Measurements from ENCODE around the gene MTREX. TPM values are rescaled to one million over a fixed set of nuclear protein-coding genes. Genes with fewer than 3 reads are reported as not detected.
A peak's percentile ranks its signal among the peaks of the same experiment; 100 is the strongest.

Gene MTREX
- total RNA-seq (10 to 100 TPM; 59.0 to 76.7 (median 66.6) TPM), polyA plus RNA-seq (10 to 100 TPM; 11.3 to 20.6 (median 15.0) TPM)

GRCh38 chr5:55307383-55308253 is at the start of gene MTREX, which contains the start of gene DHX29:
Gene MTREX (plus strand): TSS chr5:55307989. CDS start chr5:55308014, 25 bp downstream.
Gene DHX29 (minus strand): TSS chr5:55307694. CDS start chr5:55307573, 121 bp downstream.
- H3K27ac ChIP-seq = peak within 1 kb of the TSS; percentile 95 to 96 (median 95)

DNA sequence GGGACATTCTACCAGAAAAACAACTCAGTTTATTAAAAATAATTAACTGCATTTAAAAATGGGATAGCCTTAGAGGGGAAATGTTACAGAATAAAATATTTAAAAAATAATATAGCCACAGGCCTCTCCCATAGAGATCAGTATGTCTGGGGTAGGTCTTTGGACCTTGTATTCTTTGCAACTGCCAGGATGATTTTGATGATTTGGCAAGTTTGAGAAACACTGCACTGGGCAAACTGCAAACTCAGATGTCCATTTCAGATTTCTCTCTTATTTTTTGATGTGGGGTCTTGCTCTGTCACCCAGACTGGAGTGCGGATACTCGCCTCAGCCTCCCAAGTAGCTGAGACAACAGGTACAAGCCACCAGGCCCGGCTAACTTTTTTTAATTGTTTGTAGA is 49.5 kb upstream of the MTREX start:
- peaks cover 3 to 92% (median 34%) of the 10 kb centered on the region in 4 donors for H3K36me3 ChIP-seq
- intact Hi-C loops (cut with DNase I) = no loop called here
- TF ChIP-seq, protein P1, sequence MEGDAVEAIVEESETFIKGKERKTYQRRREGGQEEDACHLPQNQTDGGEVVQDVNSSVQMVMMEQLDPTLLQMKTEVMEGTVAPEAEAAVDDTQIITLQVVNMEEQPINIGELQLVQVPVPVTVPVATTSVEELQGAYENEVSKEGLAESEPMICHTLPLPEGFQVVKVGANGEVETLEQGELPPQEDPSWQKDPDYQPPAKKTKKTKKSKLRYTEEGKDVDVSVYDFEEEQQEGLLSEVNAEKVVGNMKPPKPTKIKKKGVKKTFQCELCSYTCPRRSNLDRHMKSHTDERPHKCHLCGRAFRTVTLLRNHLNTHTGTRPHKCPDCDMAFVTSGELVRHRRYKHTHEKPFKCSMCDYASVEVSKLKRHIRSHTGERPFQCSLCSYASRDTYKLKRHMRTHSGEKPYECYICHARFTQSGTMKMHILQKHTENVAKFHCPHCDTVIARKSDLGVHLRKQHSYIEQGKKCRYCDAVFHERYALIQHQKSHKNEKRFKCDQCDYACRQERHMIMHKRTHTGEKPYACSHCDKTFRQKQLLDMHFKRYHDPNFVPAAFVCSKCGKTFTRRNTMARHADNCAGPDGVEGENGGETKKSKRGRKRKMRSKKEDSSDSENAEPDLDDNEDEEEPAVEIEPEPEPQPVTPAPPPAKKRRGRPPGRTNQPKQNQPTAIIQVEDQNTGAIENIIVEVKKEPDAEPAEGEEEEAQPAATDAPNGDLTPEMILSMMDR (IDR thresholded peaks at IDR 0.05) = no peak
- TF ChIP-seq EP300 (IDR thresholded peaks at IDR 0.05) (no peak), POLR2A (IDR thresholded peaks at IDR 0.05) (no peak), POLR2AphosphoS5 (IDR thresholded peaks at IDR 0.05) (no peak)
- no peak overlapping the region for H3K27ac ChIP-seq
- H3K4me3 ChIP-seq = no peak overlapping the region
- WGBS, 2 donors = 97% methylated on average over 3 of the region's 3 CpGs
- H3K27me3 ChIP-seq = no peaks in the 10 kb centered on the region
- DNase-seq = no peak
- no peaks in the 10 kb centered on the region for H3K4me1 ChIP-seq
- H3K9me3 ChIP-seq = no peaks in the 10 kb centered on the region

More at GRCh38 chr5:55307383-55308253, at the start of gene MTREX, which contains the start of gene DHX29:
- Histone ChIP-seq H3K36me3 (peaks cover 0 to 4% (median 0%) of the 10 kb centered on the region in 4 donors), H3K9me3 (no peaks in the 10 kb centered on the region), H3K4me1 (peaks cover 0 to 78% (median 63%) of the 10 kb centered on the region in 4 donors), H3K27me3 (no peaks in the 10 kb centered on the region), H3K4me3 (peak within 1 kb of the TSS; percentile 69 to 91 (median 78))
- TF ChIP-seq POLR2A (IDR thresholded peaks at IDR 0.05) (peak; percentile 46 to 48), POLR2AphosphoS5 (IDR thresholded peaks at IDR 0.05) (peak; percentile 55 to 89 (median 80)), EP300 (IDR thresholded peaks at IDR 0.05) (peak in 1 of 4 donors; percentile 60)
- TF ChIP-seq, protein P1 (IDR thresholded peaks at IDR 0.05) = no peak
- DNase-seq = peak; percentile 96
- 0% methylated on average over 62 of the region's 62 CpGs for WGBS, 2 donors
- intact Hi-C loops (cut with DNase I) = loop anchor here (5.0 kb wide), 2 partner anchors 135 to 1870 kb away; partner anchors contain the start of gene CDC20B

- H3K4me3 ChIP-seq = no peak overlapping the region
- intact Hi-C loops (cut with DNase I) = no loop called here
- H3K27ac ChIP-seq = no peak overlapping the region
- DNase-seq = no peak
- H3K36me3 ChIP-seq = peaks cover 10 to 100% (median 46%) of the 10 kb centered on the region in 4 donors
- H3K4me1 ChIP-seq = no peaks in the 10 kb centered on the region
- H3K27me3 ChIP-seq = no peaks in the 10 kb centered on the region
- WGBS, 2 donors = 87 to 89% methylated on average over 1 of the region's 1 CpG
- H3K9me3 ChIP-seq = no peaks in the 10 kb centered on the region
- TF ChIP-seq, protein P1 (IDR thresholded peaks at IDR 0.05) = no peak
- no peak for TF ChIP-seq EP300 (IDR thresholded peaks at IDR 0.05)
- TF ChIP-seq POLR2A (IDR thresholded peaks at IDR 0.05) = no peak
Observed at GRCh38 chr5:55276771-55277170, 31.0 kb upstream of the MTREX start.

DNA sequence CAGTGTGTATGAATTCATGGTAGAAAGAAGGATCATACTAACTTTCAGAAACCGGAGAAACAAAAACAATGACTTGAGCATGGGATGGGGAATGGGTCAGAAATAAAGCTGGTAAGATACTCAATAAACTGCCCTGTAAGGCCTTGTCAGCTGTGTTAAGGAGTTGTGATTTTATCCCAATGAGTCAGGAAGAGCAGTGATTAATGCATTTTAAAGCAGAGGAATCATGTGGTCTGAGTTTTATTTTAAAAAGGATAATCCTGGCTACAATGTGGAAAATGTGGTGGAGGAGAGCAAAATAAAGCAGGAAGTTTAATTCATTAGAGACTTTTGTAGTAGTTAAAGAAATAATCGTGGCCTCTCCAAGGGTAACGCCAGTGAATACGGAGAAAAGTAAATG is 29.0 kb upstream of the MTREX start:
- TF ChIP-seq EP300 (IDR thresholded peaks at IDR 0.05) (no peak), POLR2A (IDR thresholded peaks at IDR 0.05) (no peak), POLR2AphosphoS5 (IDR thresholded peaks at IDR 0.05) (no peak)
- TF ChIP-seq, protein P1 (IDR thresholded peaks at IDR 0.05) = no peak
- no peak for DNase-seq
- Histone ChIP-seq H3K4me3 (no peak overlapping the region), H3K27me3 (no peaks in the 10 kb centered on the region), H3K9me3 (no peaks in the 10 kb centered on the region), H3K36me3 (peaks cover 16 to 100% (median 55%) of the 10 kb centered on the region in 4 donors), H3K27ac (no peak overlapping the region), H3K4me1 (no peaks in the 10 kb centered on the region)
- WGBS, 2 donors = 96 to 97% methylated on average over 4 of the region's 4 CpGs
- intact Hi-C loops (cut with DNase I) = no loop called here
